IMR-90 (cell line): ENCODE data around the gene DDR1. TPM values are rescaled to one million over a fixed set of nuclear protein-coding genes. Genes with fewer than 3 reads are reported as not detected.

Experiments
- ATAC-seq: fragments of 200-7000 bp; cut with Tn5 transposase; 2 replicates; pipeline ENCODE4 v1.9.1; 2020; ENCODE audit warnings: low read depth, mild to moderate bottlenecking, moderate library complexity
- BruUV-seq: library from RNA; stranded (reverse); fragments of 400-500 nt; replicated peaks from 2 replicates; lab custom pipeline; 2021; lab: Mats Ljungman, UMichigan
- CTCF ChIA-PET: fragments of 300-600 bp; formaldehyde crosslinking; extraction: SDS; loops from one replicate; lab custom pipeline; 2021; ENCODE audit warnings: antibody characterized with exemption; lab: Yijun Ruan, JAX
- POLR2A ChIA-PET: fragments of 300-600 bp; sonication (Branson Sonifier 250); formaldehyde crosslinking; loops from one replicate; lab custom pipeline; 2022; ENCODE audit warnings: antibody characterized with exemption; ENCODE audit not compliant: unreplicated experiment; lab: Charles Lee
- DNase-seq: peaks from one replicate; pipeline ENCODE4 v3.0.0; 2013
- H2AFZ ChIP-seq: replicated peaks from 2 replicates; pipeline ENCODE3; 2013; ENCODE audit warnings: low read length, mild to moderate bottlenecking; ENCODE audit not compliant: poor library complexity
- H2AK5ac ChIP-seq: 2 replicates; pipeline ENCODE4 v1.6.1; 2013; ENCODE audit warnings: low read depth, low read length, inconsistent platforms
- H2AK9ac ChIP-seq: replicated peaks from 2 replicates; pipeline ENCODE3; 2013; ENCODE audit warnings: mild to moderate bottlenecking, low read depth, low read length, moderate library complexity; ENCODE audit not compliant: poor library complexity
- H2BK120ac ChIP-seq: 2 replicates; pipeline ENCODE4 v1.6.1; 2013; ENCODE audit warnings: low read depth, low read length, inconsistent platforms
- H2BK15ac ChIP-seq: 3 replicates; pipeline ENCODE4 v1.6.1; 2013; ENCODE audit warnings: low read depth, low read length, inconsistent platforms
- H2BK20ac ChIP-seq: 2 replicates; pipeline ENCODE4 v1.6.1; 2013; ENCODE audit warnings: low read depth, mild to moderate bottlenecking, inconsistent platforms, low read length, moderate library complexity
- H2BK5ac ChIP-seq: 2 replicates; pipeline ENCODE4 v1.6.1; 2013; ENCODE audit warnings: mild to moderate bottlenecking, low read depth, low read length, inconsistent platforms; ENCODE audit not compliant: poor library complexity, severe bottlenecking
- H3K14ac ChIP-seq: replicated peaks from 2 replicates; pipeline ENCODE4 v1.6.1; 2013; ENCODE audit warnings: low read depth, low read length, inconsistent platforms
- H3K18ac ChIP-seq: 2 replicates; pipeline ENCODE4 v1.6.1; 2013; ENCODE audit warnings: low read depth, low read length, control low read depth
- H3K23ac ChIP-seq: 2 replicates; pipeline ENCODE4 v1.6.1; 2013; ENCODE audit warnings: low read depth, low read length, inconsistent platforms
- H3K27ac ChIP-seq: 2 replicates; pipeline ENCODE4 v1.5.1; 2013; ENCODE audit warnings: mild to moderate bottlenecking, control low read depth, low read length; ENCODE audit not compliant: insufficient read depth
- H3K27me3 ChIP-seq: 2 replicates; pipeline ENCODE4 v1.6.1; 2013; ENCODE audit warnings: low read length; ENCODE audit not compliant: control insufficient read depth, insufficient read depth
- H3K36me3 ChIP-seq: 2 replicates; pipeline ENCODE4 v1.6.1; 2013; ENCODE audit warnings: low read length, mixed read lengths; ENCODE audit not compliant: control insufficient read depth, insufficient read depth
- H3K4ac ChIP-seq: 2 replicates; pipeline ENCODE4 v1.6.1; 2013; ENCODE audit warnings: low read depth, low read length, inconsistent platforms
- H3K4me1 ChIP-seq: 2 replicates; pipeline ENCODE4 v1.6.1; 2013; ENCODE audit warnings: low read length, mixed read lengths; ENCODE audit not compliant: control insufficient read depth, insufficient read depth
- H3K4me2 ChIP-seq: 2 replicates; pipeline ENCODE4 v1.6.1; 2013; ENCODE audit warnings: low read depth, mild to moderate bottlenecking, control low read depth, low read length, moderate library complexity
- H3K4me3 ChIP-seq: 2 replicates; pipeline ENCODE4 v1.5.1; 2013; ENCODE audit warnings: low read depth, mild to moderate bottlenecking, control low read depth, low read length, moderate library complexity; ENCODE audit not compliant: insufficient read depth
- H3K56ac ChIP-seq: 2 replicates; pipeline ENCODE4 v1.6.1; 2013; ENCODE audit warnings: low read length, inconsistent platforms; ENCODE audit not compliant: insufficient read depth; ENCODE audit errors: extremely low read depth
- H3K79me1 ChIP-seq, 2 experiments: 2 replicates each; pipeline ENCODE4 v1.6.1; 2013; ENCODE audit warnings: low read length in 2 of 2, inconsistent platforms in 1 of 2, low read depth in 1 of 2
- H3K9ac ChIP-seq: 2 replicates; pipeline ENCODE4 v1.6.1; 2013; ENCODE audit warnings: low read depth, low read length, control low read depth
- H3K9me1 ChIP-seq: 2 replicates; pipeline ENCODE4 v1.6.1; 2013; ENCODE audit warnings: low read length, inconsistent platforms; ENCODE audit not compliant: insufficient read depth
- H3K9me3 ChIP-seq: 2 replicates; pipeline ENCODE4 v1.6.1; 2013; ENCODE audit warnings: low read length; ENCODE audit not compliant: control insufficient read depth, insufficient read depth
- H4K20me1 ChIP-seq: 2 replicates; pipeline ENCODE4 v1.6.1; 2013; ENCODE audit warnings: low read length, inconsistent platforms; ENCODE audit not compliant: insufficient read depth
- H4K5ac ChIP-seq: 2 replicates; pipeline ENCODE4 v1.6.1; 2013; ENCODE audit warnings: mild to moderate bottlenecking, low read depth, low read length, control low read depth
- H4K8ac ChIP-seq, 2 experiments: 2 replicates each; pipeline ENCODE4 v1.6.1; 2013; ENCODE audit warnings: low read depth in 2 of 2, low read length in 2 of 2, control low read depth in 1 of 2, inconsistent platforms in 1 of 2
- H4K91ac ChIP-seq: 2 replicates; pipeline ENCODE4 v1.6.1; 2013; ENCODE audit warnings: low read depth, low read length, inconsistent platforms; ENCODE audit not compliant: insufficient read depth
- MAZ ChIP-seq: IDR thresholded peaks from 2 replicates; pipeline ENCODE4 v1.6.1; 2012; ENCODE audit warnings: low read depth, mild to moderate bottlenecking, low read length, improper control_type of control experiment, moderate library complexity, borderline replicate concordance
- MXI1 ChIP-seq: IDR thresholded peaks from 2 replicates; pipeline ENCODE4 v1.6.1; 2012; ENCODE audit warnings: low read depth, mild to moderate bottlenecking, low read length, moderate library complexity, borderline replicate concordance
- NFE2L2 ChIP-seq: fragments of 150-350 bp; IDR thresholded peaks from 2 replicates; pipeline ENCODE4 v1.6.1; 2016; ENCODE audit warnings: low read depth, mild to moderate bottlenecking, low read length
- POLR2A ChIP-seq: IDR thresholded peaks from 2 replicates; pipeline ENCODE4 v1.6.1; 2012; ENCODE audit warnings: mild to moderate bottlenecking, low read depth, low read length
- RAD21 ChIP-seq: IDR thresholded peaks from 2 replicates; pipeline ENCODE4 v1.6.1; 2012; ENCODE audit warnings: low read length, improper control_type of control experiment
- SMC3 ChIP-seq: fragments of 150-350 bp; IDR thresholded peaks from 2 replicates; pipeline ENCODE4 v1.6.1; 2016; ENCODE audit warnings: low read depth, mild to moderate bottlenecking, antibody characterized with exemption, low read length, moderate library complexity
- WGBS, 2 experiments: methylation state at CpG; one replicate each; pipeline versions ENCODE4 v1.1.5 to v1.1.7; 2013; ENCODE audit warnings: missing lambda C conversion rate in 2 of 2; ENCODE audit not compliant: insufficient read length in 1 of 2; ENCODE audit errors: extremely low coverage in 2 of 2; 5-methylcytosine and 5-hydroxymethylcytosine counted together
- dilution Hi-C: fragments of 300-500 bp; cut with HindIII; formaldehyde crosslinking; loops from one replicate; pipeline ENCODE4 v1.14.3; 2018; ENCODE audit warnings: low sequenced_read_pairs; ENCODE audit not compliant: unreplicated experiment
- in situ Hi-C: fragments of 300-500 bp; cut with MboI; formaldehyde crosslinking; loops from 3 replicates; pipeline ENCODE4 v1.14.3; 2019; ENCODE audit warnings: low sequenced_read_pairs, inconsistent platforms, mixed read lengths
- intact Hi-C: fragments of 100-400 bp; cut with micrococcal nuclease; formaldehyde crosslinking; loops from 2 replicates; pipeline ENCODE4 v1.10.0; 2022
- polyA plus RNA-seq, 3 experiments: library from polyadenylated mRNA; depleted of rRNA; stranded (reverse); fragments of >200 nt; gene quantifications; 2 replicates each; pipeline ENCODE4 v1.2.3, GENCODE V29; 2012; ENCODE audit warnings: low replicate concordance in 1 of 3
- total RNA-seq: library from RNA; depleted of rRNA; stranded (reverse); fragments of >200 nt; gene quantifications from 2 replicates; pipeline ENCODE4 v1.2.3, GENCODE V29; 2012

Gene DDR1
- total and polyA plus RNA-seq, 2 of the 4 experiments (the other 2 are of a cell fraction): 5.6 to 19.6 TPM

- H3K9me3 ChIP-seq: no peaks in the 10 kb centered on the region
- TF ChIP-seq MXI1 (peak; percentile 73; the same call in 1 of the 2 replicates), RAD21 (peak; percentile 15; the same call in 1 of the 2 replicates), MAZ (peak; percentile 48; the same call in 1 of the 2 replicates), POLR2A (no peak), SMC3 (peak; percentile 1; the same call in 1 of the 2 replicates), NFE2L2 (no peak)
- dilution Hi-C loops (no loop called here), in situ Hi-C loops (no loop called here), intact Hi-C loops (loop anchor here (1.0 kb wide), 1 partner anchor 80 kb away; no protein-coding TSS in a partner anchor)
- no peaks in the 10 kb centered on the region for H4K20me1 ChIP-seq
- no peak within 1 kb of the TSS for H2BK120ac ChIP-seq
- H3K79me1 ChIP-seq: peaks cover 13 to 19% of the 10 kb centered on the region in 2 experiments
- H3K27me3 ChIP-seq: no peaks in the 10 kb centered on the region
- peak within 1 kb of the TSS; percentile 86 for H3K4me2 ChIP-seq
- peak within 1 kb of the TSS; percentile 87 for H4K5ac ChIP-seq
- H3K9me1 ChIP-seq: no peaks in the 10 kb centered on the region
- 1% methylated on average over 16 of the region's 49 CpGs; no CpG with 5 or more reads in 1 of the 2 experiments for WGBS, 2 experiments
- peak within 1 kb of the TSS; percentile 77 for H3K27ac ChIP-seq
- H3K23ac ChIP-seq: peak within 1 kb of the TSS; percentile 80
- peak within 1 kb of the TSS; percentile 86 to 95 for H4K8ac ChIP-seq
- H3K4ac ChIP-seq: peak within 1 kb of the TSS; percentile 96
- peak within 1 kb of the TSS; percentile 78 for H2BK5ac ChIP-seq
- peak within 1 kb of the TSS; percentile 24; the same call in 1 of the 2 replicates for H3K18ac ChIP-seq
- BruUV-seq: no TSS peak
- H2AFZ ChIP-seq: peak within 1 kb of the TSS; percentile 96
- ChIA-PET CTCF (interaction anchor here (1.0 to 2.5 kb wide), 2 partner anchors 79 to 172 kb away, joined by 4 to 8 read pairs; no protein-coding TSS in a partner anchor), POLR2A (interaction anchor here (1.0 kb wide), 1 partner anchor 126 kb away, joined by 3 read pairs; no protein-coding TSS in a partner anchor)
- H3K4me3 ChIP-seq: peak within 1 kb of the TSS; percentile 96
- peak within 1 kb of the TSS; percentile 95 for H3K9ac ChIP-seq
- peaks cover 14% of the 10 kb centered on the region for H3K36me3 ChIP-seq
- H2BK20ac ChIP-seq: no peak within 1 kb of the TSS
- peak within 1 kb of the TSS; percentile 96 for H3K14ac ChIP-seq
- ATAC-seq (peak; percentile 99), DNase-seq (peak; percentile 98)
- H3K56ac ChIP-seq: peak within 1 kb of the TSS; percentile 56
- H4K91ac ChIP-seq: peak within 1 kb of the TSS; percentile 79
- H2BK15ac ChIP-seq: no peak within 1 kb of the TSS
- peaks cover 5% of the 10 kb centered on the region for H3K4me1 ChIP-seq
- H2AK9ac ChIP-seq: peak within 1 kb of the TSS; percentile 96
- peak within 1 kb of the TSS; percentile 69 for H2AK5ac ChIP-seq
These were observed 23.7 kb downstream of the DDR1 start, which contains the start of gene GTF2H4 for GRCh38 chr6:30907758-30908591. TSS of gene GTF2H4 (plus strand) at chr6:30908207.
